ENCODE data around the gene URM1. TPM values are rescaled to one million over a fixed set of nuclear protein-coding genes. Genes with fewer than 3 reads are reported as not detected.

URM1 gene
- total RNA-seq, 4 donors from 2014 or later, result 17.8 to 20.9 (median 19.7) TPM

DNA sequence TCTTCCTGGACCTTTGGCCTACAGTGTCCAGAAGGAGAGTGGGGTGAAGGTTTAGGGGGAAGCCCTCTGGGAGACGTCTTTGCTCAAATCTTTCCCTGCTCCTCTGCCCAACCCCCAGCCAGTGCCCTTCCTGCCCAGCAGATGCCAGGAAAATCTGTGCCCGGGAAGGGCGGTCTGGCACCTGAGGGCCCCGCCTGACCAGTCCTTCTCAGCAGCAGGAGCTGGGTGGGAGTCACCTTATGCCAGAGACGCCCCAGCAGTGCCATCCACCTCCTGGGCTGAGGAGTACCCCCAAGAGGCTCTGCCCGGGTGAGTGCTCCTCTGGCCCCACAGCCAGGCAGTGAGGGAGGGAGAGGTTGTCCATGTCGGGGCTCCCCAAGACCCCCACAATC is 34.6 kb downstream of the URM1 start:
- TF ChIP-seq, protein P1, sequence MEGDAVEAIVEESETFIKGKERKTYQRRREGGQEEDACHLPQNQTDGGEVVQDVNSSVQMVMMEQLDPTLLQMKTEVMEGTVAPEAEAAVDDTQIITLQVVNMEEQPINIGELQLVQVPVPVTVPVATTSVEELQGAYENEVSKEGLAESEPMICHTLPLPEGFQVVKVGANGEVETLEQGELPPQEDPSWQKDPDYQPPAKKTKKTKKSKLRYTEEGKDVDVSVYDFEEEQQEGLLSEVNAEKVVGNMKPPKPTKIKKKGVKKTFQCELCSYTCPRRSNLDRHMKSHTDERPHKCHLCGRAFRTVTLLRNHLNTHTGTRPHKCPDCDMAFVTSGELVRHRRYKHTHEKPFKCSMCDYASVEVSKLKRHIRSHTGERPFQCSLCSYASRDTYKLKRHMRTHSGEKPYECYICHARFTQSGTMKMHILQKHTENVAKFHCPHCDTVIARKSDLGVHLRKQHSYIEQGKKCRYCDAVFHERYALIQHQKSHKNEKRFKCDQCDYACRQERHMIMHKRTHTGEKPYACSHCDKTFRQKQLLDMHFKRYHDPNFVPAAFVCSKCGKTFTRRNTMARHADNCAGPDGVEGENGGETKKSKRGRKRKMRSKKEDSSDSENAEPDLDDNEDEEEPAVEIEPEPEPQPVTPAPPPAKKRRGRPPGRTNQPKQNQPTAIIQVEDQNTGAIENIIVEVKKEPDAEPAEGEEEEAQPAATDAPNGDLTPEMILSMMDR (IDR thresholded peaks at IDR 0.05; ENCODE audit: low read depth), result no peak

DNA sequence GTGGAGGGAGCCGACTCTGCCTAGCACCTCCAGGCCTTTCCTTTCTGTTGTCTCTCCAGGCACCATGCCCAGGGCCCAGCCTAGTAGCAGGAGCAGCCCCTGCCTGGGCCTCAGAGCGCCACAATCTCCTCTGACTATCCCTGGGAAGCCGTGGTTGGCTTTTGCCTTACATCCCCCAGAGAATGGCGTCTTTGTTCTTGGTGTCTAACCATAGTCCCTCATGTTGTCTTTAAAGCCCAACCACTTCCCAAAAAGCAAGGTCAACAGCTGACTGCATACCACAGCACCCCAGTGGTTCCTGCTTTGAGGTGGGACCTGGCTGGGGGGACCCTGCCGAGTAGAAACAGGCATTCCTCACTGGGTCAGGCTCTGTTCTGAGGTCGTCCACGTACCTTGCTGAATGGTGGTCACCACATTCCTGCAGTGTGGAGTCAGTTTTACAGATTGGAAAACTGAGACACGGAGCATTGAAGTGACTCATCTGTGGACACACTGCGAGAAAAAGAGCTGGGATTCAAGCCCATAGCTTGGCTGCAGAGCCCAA is 35.7 kb downstream of the URM1 start:
- TF ChIP-seq, protein P1 (IDR thresholded peaks at IDR 0.05; ENCODE audit: low read depth), result no peak

DNA sequence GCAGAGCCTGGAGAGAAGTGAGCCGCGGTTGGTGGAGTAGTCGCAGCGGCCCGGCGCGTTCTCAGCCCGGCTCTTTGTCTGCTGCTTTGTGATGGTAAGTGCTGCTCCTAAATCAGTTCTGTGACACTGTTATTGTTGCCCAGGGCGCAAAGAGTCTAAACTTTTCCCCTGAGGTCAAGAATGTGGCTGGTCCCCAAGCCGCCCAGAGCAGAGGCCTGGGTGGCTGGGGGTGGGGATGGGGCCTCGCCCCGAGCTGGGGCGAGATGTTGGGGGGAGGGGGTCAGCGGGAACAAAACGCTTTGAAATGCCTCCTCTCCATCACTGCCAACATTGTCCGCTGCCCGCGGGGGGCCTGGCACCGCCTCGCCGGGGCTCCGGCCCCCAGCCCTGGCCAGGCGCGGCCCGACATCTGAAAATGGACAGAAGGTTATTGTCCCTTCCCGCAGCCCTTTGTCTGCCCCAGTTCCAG is 37.8 kb downstream of the URM1 start:
- TF ChIP-seq, protein P1 (IDR thresholded peaks at IDR 0.05; ENCODE audit: low read depth), result no peak

DNA sequence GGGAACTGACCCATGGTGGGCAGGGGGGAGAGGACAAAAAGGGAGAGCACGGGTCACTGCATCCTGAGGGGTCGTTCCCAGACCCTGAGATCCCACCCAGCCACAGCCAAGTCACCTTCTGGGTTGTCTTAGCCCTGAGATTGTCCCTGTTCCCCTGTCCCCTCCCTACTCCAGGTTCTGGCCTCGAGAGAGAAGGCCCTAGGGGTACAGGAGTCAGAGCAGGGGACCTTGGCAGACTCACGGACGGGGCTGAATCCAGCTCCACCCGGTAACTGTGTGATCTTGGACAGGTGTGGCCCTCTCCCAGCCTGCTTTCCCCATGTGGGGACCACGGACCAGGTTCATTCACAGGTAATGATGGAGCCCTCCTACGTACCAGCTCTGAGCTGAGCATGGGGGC is 38.3 kb downstream of the URM1 start:
- TF ChIP-seq, protein P1 (IDR thresholded peaks at IDR 0.05; ENCODE audit: low read depth), result no peak

DNA sequence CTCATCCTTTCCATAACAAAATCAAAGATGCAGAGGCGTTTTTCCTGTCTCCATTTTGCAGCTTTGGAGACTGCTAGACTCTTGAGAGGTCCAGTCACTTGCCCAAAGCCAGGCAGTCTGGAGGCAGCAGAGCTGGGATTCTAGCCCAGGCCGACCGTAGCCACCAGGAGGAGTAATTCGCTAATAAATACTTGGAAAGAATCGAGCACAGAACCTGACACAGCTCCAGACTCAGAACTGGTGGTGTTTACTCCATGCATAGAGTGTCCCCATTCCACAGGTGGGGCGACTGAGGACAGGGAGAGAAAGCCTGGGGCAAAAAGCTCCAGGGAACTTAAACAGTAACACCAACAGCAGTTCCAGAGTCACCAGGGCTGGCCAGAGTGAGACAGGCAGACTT is 38.8 kb downstream of the URM1 start:
- TF ChIP-seq, protein P1 (IDR thresholded peaks at IDR 0.05; ENCODE audit: low read depth), result no peak

DNA sequence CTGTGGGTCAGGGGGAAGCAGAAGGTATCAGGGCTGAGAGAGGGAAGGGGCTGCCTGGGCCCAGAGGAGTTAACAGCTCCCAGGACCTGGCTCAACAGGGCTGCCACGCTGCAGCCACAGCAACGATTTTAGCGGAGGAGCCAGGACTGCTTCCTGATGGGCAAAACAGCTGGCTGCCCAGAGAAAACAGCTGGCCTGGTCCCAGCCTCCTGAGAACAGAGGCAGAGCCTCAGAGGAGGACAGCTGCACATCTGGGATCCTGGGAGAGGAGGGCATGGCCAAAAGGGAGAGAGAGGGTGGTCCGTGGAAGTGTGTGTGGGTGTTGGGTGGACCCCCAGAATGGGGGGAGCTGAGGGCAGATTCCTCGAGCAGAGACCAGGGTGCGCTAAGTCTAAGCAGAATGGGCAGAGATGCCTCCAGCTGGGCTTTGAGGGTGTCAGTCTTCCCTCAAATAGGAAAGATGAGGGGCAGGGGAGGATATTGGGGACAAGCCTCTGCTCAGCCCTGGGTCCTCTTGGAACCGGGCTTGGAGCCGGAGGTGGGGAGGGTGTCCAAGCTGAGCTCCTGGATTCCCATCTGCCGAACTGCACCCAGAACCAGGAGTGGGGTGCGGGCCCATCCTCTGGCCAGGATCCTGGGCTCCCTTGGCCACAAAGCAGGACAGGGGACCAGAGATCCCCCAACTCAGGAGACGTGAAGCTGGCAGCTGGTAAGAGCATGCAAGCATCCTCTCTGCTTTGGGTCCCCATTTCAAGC is 40.4 kb downstream of the URM1 start:
- TF ChIP-seq, protein P1 (IDR thresholded peaks at IDR 0.05; ENCODE audit: low read depth), result no peak

DNA sequence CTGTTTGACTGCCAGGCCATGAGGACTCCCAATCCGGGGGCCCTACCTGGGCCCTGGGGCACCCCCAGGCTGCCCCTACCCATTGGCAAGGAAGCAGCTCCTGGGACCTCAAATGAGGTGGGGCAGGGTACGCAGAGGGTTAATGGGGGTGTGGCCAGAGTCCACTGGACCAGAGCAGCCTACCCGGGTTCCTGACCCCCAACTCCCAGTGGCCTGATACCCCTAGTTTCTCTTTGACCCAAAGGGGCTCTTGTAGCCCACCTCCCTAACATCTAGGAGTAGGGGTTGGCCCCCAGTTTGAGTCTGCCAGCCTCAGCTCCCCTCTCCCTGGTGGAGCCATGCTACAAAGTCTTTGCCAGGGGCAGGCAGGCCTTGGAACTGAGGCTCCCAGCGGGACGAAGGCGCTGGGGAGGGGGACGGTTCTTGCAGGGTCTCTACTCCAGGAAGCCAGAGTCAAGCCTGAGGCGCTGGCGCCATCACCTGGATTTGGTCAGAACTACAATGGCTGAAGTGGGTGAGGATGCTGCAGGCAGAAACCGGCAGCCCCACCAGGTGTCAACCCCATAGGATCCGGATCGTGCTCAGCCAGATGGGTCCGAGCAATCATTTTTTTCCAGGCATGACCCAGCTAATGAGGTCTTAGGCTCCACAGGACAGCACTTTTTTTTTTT is 41.1 kb downstream of the URM1 start:
- TF ChIP-seq, protein P1 (IDR thresholded peaks at IDR 0.05; ENCODE audit: low read depth), result no peak
